Effector CD8-positive, alpha-beta T cell (primary cell): ENCODE results near the gene WDR59.
"Not testable (repeated sequence)": the region's sequence is repeated elsewhere in the genome, so short reads cannot be mapped to it uniquely, and the experiment has no call there.

Source experiments
- DNase-seq: peaks from one replicate; lab custom pipeline; 2025; lab: John Stamatoyannopoulos, UW
- total RNA-seq, 4 experiments: gene quantifications; one replicate each; lab custom pipeline; 2026; lab: John Stamatoyannopoulos, UW

WDR59 gene
- total RNA-seq: 45.9 to 66.9 (median 60.4) reads per million in 4 experiments

GRCh38 chr16:74984529-74985296 is at the start of gene WDR59:
Gene WDR59 (minus strand): TSS chr16:74985123. CDS start chr16:74985017, 106 bp downstream.
- DNase-seq: peak; percentile 97

- no peak for DNase-seq
Measured at GRCh38 chr16:75032655-75033054, 47.7 kb upstream of the WDR59 start.

GRCh38 chr16:75029854-75030253 is 44.9 kb upstream of the WDR59 start:
- no peak for DNase-seq

GRCh38 chr16:75028544-75029135 is 43.7 kb upstream of the WDR59 start:
- DNase-seq: no peak

GRCh38 chr16:75027520-75028300 is 42.8 kb upstream of the WDR59 start:
- no peak for DNase-seq

GRCh38 chr16:75026892-75027391 is 42.0 kb upstream of the WDR59 start:
- no peak for DNase-seq

- DNase-seq: not testable (repeated sequence)
Measured at GRCh38 chr16:75026239-75026891, 41.4 kb upstream of the WDR59 start.

- DNase-seq: no peak
Measured at GRCh38 chr16:75025761-75026160, 40.8 kb upstream of the WDR59 start.

GRCh38 chr16:75024594-75024993 is 39.7 kb upstream of the WDR59 start:
- DNase-seq: no peak

GRCh38 chr16:75024182-75024581 is 39.3 kb upstream of the WDR59 start:
- no peak for DNase-seq

GRCh38 chr16:75023009-75023408 is 38.1 kb upstream of the WDR59 start:
- no peak for DNase-seq

GRCh38 chr16:75022567-75022966 is 37.6 kb upstream of the WDR59 start:
- no peak for DNase-seq

- DNase-seq: no peak
Measured at GRCh38 chr16:75021410-75021809, 36.5 kb upstream of the WDR59 start.

- no peak for DNase-seq
Measured at GRCh38 chr16:75019586-75019985, 34.7 kb upstream of the WDR59 start.

GRCh38 chr16:75019007-75019406 is 34.1 kb upstream of the WDR59 start:
- no peak for DNase-seq

- DNase-seq: no peak
Measured at GRCh38 chr16:75017670-75018525, 33.0 kb upstream of the WDR59 start.

GRCh38 chr16:75016451-75017081 is 31.6 kb upstream of the WDR59 start:
- not testable (repeated sequence) for DNase-seq

GRCh38 chr16:75014318-75014717 is 29.4 kb upstream of the WDR59 start:
- DNase-seq: no peak

GRCh38 chr16:75013123-75013522 is 28.2 kb upstream of the WDR59 start:
- not testable (repeated sequence) for DNase-seq

GRCh38 chr16:75012380-75013081 is 27.6 kb upstream of the WDR59 start:
- DNase-seq: no peak
